ENCODE data around the gene MAST4.

DNA sequence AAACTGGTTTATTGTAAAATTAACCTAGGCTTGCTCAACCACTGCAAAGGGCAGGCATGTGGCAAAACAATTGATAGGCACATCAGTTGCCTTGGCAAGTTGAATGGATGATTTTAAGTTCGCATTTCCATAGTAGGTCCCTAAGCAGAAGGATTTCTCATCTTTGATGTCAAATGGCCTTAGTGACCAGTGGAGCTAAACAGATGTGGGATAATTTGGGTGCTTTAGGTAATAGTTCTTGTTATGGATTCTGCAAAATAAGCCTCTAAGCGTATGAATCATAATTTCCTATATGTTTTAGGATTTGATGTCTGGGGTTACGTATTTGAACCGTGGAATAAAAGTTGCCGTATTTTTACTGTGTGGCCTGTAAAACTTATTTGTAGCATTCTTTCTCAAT is 418.0 kb downstream of the MAST4 start:
- TF ChIP-seq EZH2 (IDR thresholded peaks at IDR 0.05; ENCODE audit: insufficient read depth, low read length): no peak
- TF ChIP-seq, protein P1, sequence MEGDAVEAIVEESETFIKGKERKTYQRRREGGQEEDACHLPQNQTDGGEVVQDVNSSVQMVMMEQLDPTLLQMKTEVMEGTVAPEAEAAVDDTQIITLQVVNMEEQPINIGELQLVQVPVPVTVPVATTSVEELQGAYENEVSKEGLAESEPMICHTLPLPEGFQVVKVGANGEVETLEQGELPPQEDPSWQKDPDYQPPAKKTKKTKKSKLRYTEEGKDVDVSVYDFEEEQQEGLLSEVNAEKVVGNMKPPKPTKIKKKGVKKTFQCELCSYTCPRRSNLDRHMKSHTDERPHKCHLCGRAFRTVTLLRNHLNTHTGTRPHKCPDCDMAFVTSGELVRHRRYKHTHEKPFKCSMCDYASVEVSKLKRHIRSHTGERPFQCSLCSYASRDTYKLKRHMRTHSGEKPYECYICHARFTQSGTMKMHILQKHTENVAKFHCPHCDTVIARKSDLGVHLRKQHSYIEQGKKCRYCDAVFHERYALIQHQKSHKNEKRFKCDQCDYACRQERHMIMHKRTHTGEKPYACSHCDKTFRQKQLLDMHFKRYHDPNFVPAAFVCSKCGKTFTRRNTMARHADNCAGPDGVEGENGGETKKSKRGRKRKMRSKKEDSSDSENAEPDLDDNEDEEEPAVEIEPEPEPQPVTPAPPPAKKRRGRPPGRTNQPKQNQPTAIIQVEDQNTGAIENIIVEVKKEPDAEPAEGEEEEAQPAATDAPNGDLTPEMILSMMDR (IDR thresholded peaks at IDR 0.05; ENCODE audit: insufficient read depth, low read depth, low read length): no peak
